K562 (cell line): ENCODE measurements around the gene SPATA16.

Experiments
- CHD2 ChIP-seq: IDR thresholded peaks from 2 replicates; pipeline ENCODE4 v1.6.1; 2011; ENCODE audit warnings: low read depth, low read length
- MAZ ChIP-seq, 2 experiments: fragments of 450-650 bp in 1 of 2; sonication (generic) in 1 of 2; formaldehyde crosslinking; IDR thresholded peaks in 1 of 2; conservative IDR thresholded peaks in 1 of 2; 2 replicates each; pipeline versions ENCODE4 v1.4.0 to v1.5.0; 2020; ENCODE audit warnings: mild to moderate bottlenecking in 1 of 2, missing genetic modification reagents in 1 of 2
- PHF21A ChIP-seq: fragments of 450-650 bp; IDR thresholded peaks from 2 replicates; pipeline ENCODE4 v1.6.1; 2017; ENCODE audit warnings: low read depth, borderline replicate concordance
- POLR2A ChIP-seq: fragments of 450-650 bp; conservative IDR thresholded peaks from 2 replicates; pipeline ENCODE4 v1.6.1; 2016
- POLR2H ChIP-seq: IDR thresholded peaks from 2 replicates; pipeline ENCODE4 v1.6.1; 2016; ENCODE audit warnings: missing genetic modification characterization, low read depth, mild to moderate bottlenecking, control low read depth, missing compliant biosample characterization, moderate library complexity
- RAD21 ChIP-seq, 2 experiments: fragments of 250-450 bp in 1 of 2; fragments of 450-650 bp in 1 of 2; sonication (Bioruptor Pico) in 1 of 2; formaldehyde crosslinking in 1 of 2; IDR thresholded peaks in 1 of 2; conservative IDR thresholded peaks in 1 of 2; 2 replicates each; pipeline versions ENCODE4 v1.4.0 to v1.8.0; 2020 to 2022; ENCODE audit warnings: mild to moderate bottlenecking in 2 of 2, moderate library complexity in 1 of 2
- SIX5 ChIP-seq, 2 experiments: IDR thresholded peaks; 2 replicates each; pipeline ENCODE4 v1.6.1; 2011; ENCODE audit warnings: low read length in 2 of 2, borderline replicate concordance in 1 of 2, low read depth in 1 of 2, mild to moderate bottlenecking in 1 of 2, moderate library complexity in 1 of 2; ENCODE audit not compliant: insufficient read depth in 1 of 2
- SMARCA4 ChIP-seq: fragments of 450-650 bp; IDR thresholded peaks from 2 replicates; pipeline ENCODE4 v1.6.1; 2016
- ZBED1 ChIP-seq: IDR thresholded peaks from 2 replicates; pipeline ENCODE4 v1.6.1; 2014
- TF ChIP-seq, protein P1 (sequence below), 3 experiments: IDR thresholded peaks in 2 of 3; conservative IDR thresholded peaks in 1 of 3; 2 replicates each; pipeline ENCODE4 v1.5.1; 2011 to 2012; ENCODE audit warnings: low read length in 3 of 3, mild to moderate bottlenecking in 3 of 3, control low read depth in 2 of 3, improper control_type of control experiment in 1 of 3, inconsistent platforms in 1 of 3, low read depth in 1 of 3, mixed read lengths in 1 of 3, moderate library complexity in 1 of 3; ENCODE audit not compliant: insufficient read depth in 2 of 3

DNA sequence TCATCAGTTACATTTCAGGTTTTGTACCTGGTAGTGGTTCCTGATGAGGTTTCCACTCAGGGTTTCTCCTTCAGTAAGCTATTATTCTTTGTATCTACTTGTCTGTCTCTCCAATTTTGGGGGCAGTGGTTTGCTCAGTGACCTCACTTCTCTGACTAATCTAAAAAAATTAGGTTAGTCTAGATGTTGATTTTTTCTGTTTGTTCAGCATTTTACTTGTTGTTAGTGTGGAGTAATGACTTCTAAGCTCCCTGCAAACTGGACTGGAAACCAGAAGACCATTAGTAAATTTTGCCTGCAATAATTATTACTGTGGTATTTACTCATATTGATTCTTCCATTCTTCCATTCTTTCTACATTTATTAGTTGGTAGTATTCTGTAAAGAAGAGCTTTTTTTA is 139.4 kb downstream of the SPATA16 start:
- TF ChIP-seq POLR2A (no peak), RAD21 (CRISPR knock-in tag; conservative IDR thresholded peaks at IDR 0.05 in 1 of 2, IDR thresholded peaks at IDR 0.05 in 1 of 2) (no peak), POLR2H (no peak), SMARCA4 (no peak), ZBED1 (no peak), CHD2 (no peak), SIX5 (IDR thresholded peaks at IDR 0.05; ENCODE audit: borderline replicate concordance in 1 of 2, insufficient read depth in 1 of 2, low read depth in 1 of 2, low read length in 2 of 2) (no peak), PHF21A (no peak), MAZ (CRISPR knock-in tag; conservative IDR thresholded peaks at IDR 0.05 in 1 of 2, IDR thresholded peaks at IDR 0.05 in 1 of 2) (no peak)
- TF ChIP-seq, protein P1, sequence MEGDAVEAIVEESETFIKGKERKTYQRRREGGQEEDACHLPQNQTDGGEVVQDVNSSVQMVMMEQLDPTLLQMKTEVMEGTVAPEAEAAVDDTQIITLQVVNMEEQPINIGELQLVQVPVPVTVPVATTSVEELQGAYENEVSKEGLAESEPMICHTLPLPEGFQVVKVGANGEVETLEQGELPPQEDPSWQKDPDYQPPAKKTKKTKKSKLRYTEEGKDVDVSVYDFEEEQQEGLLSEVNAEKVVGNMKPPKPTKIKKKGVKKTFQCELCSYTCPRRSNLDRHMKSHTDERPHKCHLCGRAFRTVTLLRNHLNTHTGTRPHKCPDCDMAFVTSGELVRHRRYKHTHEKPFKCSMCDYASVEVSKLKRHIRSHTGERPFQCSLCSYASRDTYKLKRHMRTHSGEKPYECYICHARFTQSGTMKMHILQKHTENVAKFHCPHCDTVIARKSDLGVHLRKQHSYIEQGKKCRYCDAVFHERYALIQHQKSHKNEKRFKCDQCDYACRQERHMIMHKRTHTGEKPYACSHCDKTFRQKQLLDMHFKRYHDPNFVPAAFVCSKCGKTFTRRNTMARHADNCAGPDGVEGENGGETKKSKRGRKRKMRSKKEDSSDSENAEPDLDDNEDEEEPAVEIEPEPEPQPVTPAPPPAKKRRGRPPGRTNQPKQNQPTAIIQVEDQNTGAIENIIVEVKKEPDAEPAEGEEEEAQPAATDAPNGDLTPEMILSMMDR (IDR thresholded peaks at IDR 0.05 in 2 of 3, conservative IDR thresholded peaks at IDR 0.05 in 1 of 3; ENCODE audit: insufficient read depth in 2 of 3, low read depth in 1 of 3, low read length in 3 of 3) = no peak
